Stimulated activated CD8-positive, alpha-beta memory T cell treated with anti-CD3 and anti-CD28 coated beads, Interleukin-12 subunit alpha, Interleukin-12 subunit beta, amount 100 ng/mL, for 24 hours (primary cell): Measurements from ENCODE around the gene SFN.
A peak's percentile ranks its signal among the peaks of the same experiment; 100 is the strongest.
"Not testable (repeated sequence)": the region's sequence is repeated elsewhere in the genome, so short reads cannot be mapped to it uniquely, and the experiment has no call there.

Experiments used
- DNase-seq: peaks from one replicate; pipeline ENCODE4 v3.0.0-alpha.2; 2020; ENCODE audit errors: extremely low read depth

SFN gene

DNA sequence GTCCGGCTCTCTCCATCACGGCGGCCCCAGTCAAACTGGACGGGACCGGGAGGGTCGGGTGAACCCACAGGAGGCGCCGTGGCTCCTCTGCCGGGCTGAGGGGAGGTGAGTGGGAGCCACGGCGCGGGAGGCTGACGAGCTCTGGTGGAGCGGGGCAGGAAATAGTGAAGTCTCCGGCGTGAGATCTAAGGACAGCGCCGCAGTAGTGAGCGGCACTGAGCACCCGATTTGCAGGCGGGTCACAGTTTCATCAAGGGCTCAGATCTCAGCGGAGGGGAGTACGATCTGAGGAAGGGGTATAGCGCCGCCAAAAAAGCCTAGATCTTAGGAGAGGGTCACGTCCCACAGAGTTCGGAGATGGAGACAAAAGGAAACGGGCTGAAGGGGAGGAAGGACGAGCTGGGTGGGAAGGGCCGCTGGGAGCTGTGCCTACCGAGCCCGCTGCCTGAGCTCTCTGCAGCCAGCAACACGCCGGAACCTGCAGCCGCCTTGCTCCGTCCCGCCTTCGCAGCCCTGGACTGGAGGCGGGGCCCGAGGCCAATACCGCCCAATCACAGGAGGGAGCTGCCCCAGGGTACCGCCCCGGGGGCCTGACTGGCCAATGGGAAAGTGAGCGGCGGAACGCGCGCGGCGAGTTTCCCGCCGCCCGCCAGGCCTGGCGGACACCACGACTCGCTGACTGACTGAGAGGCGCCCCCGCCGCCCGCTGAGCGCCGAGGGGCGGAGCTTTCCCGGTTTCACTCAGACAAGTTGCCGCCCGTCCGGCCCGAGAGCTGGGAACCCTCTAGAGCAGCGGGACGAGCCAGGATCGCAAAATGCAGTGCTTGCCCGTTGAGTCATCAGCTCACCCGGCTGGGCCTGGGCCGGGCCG, 1.9 kb downstream of the SFN start:
- DNase-seq: peak; percentile 89

DNA sequence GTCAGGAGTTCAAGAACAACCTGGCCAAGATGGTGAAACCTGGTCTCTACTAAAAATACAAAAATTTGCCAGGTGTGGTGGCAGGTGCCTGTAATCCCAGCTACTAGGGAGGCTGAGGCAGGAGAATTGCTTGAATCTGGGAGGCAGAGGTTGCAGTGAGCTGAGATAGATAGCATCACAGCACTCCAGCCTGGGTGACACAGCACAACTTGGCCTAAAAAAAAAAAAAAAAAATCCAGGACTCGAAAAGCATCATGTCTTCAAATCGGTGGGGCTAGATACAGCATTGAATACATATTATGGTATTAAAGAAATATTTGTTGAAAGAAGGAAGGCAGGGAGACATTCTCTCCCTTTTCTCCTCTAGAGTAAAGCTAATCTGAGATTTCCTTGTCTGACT, 10.1 kb downstream of the SFN start:
- DNase-seq: not testable (repeated sequence)

DNA sequence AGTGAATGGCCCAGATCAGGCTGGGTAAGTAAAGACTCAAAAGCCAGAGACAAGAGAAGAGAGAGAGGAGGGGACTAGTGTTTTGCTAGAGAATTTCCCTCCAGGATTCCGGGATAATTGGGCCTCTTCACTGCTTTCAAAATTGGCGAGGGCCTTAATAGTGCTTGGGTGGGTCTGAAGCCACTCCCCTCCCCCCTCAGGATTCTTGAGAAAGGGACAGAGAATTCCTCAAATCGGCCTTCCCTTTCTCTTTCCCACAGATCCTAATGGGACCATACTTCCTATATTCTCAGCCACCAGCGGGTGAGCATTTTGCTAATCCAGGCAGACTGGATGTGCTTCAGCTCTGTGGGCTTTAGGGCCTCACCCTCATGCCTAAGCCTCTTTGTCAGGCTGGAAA, 11.9 kb downstream of the SFN start:
- DNase-seq: no peak

DNA sequence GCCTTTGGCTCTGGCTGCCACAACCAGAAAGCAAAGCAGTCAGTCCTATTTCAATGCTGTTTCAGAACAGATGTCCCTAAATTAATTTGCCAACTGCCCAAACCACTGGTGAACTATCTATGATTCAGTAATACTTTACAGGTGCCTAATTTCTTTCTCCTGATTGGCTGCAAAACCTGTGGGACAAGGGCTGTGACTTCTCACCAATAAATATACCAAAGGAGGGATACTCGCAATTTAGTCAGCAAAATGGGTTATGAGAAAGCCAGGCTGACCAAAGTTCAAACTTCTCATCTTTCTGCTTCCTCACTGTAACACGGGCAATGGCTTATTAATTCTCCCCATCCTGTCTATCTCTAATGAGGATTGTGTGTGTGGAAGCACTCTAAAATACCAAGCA, 14.4 kb downstream of the SFN start:
- DNase-seq: no peak

DNA sequence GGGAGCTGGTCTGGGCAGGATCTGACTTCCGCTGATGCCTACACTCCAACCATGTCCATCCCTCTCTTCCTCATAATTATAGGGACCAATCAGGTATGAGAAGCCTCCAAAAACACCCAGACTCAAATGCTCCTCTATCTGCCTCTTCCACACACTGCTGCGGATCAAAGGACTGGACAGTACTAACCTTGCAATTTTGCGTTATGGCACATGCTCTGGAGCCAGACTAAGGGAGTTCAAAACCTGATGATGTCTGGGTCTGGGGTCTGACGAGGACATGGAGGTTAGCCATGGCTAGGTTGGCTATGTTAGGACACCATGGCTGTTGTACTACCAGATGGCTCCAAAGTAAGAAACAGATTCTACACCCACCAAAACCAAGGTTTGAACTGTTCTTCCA, 16.8 kb downstream of the SFN start:
- no peak for DNase-seq

DNA sequence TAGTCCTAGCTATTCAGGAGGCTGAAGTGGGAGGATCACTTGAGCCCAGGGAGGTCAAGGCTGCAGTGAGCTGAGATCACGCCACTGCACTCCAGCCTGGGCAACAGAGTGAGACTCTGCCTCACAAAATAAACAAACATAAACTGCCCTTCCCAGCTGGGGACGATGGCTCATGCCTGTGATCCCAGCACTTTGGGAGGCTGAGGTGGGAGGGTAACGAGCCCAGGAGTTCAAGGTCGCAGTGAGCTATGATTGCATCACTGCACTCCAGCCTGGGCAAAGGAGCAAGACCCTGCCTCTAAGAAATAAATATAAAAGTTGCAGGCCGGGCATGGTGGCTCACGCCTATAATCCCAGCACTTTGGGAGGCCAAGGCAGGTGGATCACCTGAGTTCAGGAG, 18.7 kb downstream of the SFN start:
- not testable (repeated sequence) for DNase-seq

DNA sequence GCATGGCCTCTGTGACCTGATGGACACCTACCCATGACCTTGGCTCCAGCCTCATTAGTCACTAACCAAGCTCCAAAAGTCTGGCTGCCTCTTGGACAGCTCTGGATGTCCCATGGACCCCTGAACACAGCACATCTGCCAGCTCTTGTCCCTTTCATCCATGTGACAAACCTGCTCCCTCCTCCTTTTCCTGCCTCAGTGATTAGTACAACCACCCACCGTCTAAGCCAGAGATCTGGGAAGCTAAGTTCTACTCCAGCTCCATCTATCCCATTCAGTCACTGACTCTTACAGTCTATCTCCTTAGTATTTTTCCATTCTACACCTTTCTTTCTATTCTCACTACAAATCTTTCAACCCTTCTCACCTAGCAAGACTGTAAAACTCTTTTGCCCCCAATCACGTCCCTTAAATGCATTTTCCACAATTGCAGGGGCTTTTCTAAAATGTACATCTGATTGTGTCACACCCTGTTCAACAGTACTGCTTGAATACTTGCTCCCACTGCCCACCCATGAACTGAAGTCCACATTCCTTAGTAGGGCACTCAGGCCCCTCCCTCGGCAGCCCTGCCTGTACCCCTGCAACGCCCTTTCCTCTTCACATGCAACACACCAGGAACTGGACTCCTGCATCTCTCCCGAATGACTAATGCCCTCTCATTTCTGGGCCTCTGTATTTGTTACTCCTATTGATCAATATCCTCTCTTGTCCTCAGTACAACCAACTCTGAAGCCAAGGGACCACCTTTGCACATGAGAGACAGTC, 19.9 kb downstream of the SFN start:
- no peak for DNase-seq

DNA sequence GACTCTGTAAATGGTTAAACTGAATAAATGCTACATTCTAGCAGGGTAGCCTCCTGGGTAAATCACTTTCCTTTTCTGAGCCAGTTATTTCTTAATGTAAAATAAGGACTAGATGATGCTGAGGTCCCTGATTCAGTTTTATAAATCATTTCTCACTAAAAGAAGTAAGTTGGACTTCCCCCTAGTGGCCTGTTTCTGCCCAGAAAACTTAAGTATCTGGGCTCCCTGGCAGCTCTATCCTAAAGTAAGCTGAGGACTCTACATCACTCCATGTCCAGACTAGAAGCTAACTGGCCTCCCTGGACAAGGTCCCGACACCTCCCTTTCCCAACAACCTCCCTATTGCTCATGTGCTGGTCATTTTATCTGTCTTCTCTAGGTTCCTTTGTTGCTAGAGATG, 24.2 kb downstream of the SFN start:
- no peak for DNase-seq

DNA sequence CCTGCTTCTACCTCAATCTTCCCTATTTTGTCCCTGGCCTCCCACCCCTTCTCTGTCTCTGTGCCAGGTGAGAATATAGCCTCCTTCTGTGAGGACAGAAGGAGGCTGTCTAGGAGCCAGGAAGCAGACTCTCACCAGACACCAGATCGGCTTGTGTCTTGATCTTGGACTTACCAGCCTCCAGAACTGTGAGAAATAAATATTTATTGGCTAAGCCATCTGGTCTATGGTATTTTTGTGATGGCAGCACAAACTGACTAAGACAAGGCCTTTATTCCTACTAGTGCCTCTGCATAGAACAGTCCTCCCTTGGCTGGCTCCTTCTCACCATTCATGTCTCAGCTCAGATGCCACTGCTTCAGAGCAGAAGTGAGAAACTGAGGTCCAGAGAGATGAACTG, 25.3 kb downstream of the SFN start:
- no peak for DNase-seq

DNA sequence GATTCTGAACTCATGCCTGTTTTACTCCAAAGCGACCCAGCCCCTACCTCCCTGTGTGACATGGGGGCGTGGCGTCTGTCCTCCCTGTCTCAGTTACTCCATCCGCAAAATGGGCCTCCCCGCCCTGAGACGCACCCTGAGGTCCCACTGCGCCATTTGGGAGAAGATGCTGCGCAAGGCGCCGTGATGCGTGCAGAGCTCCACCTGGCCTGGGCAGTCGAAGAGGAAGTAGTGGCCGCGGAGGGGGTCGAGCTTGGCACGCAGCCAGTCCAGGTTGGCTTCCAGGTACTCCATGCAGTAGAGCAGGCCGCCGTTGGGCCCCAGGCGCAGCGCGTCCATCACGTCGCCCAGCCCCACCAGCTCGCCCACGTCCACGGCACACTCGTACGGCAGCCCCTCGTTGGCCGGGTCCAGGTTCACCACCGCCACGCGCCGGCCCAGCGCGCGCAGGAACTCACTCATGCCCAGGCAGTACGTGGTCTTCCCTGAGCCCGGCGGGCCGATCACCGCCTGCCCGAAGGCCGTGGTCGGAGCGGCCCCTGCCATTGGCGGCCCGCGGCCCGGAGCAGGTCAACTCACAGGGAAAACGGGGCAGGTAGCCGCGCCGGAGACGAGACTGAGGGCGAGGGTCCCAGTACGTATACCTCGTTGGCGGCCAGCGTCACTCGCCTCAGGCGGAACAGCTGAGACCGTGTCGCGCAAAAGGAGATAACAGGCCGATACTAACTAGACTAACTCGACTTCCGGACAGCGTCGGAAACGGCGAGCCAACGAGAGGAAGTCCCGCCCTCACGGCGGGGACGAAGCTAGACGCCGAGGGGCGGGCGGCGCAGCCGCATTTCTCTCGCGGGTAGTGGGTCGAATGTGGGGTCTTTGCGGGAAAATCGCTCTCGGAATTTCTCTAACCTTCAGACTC, 26.9 kb downstream of the SFN start, which contains the start of gene GPN2:
Gene GPN2 (minus strand): TSS at position 733 of the 916 bp plus-strand sequence. CDS start 187 bp downstream, at position 546.
- DNase-seq: peak; percentile 43

DNA sequence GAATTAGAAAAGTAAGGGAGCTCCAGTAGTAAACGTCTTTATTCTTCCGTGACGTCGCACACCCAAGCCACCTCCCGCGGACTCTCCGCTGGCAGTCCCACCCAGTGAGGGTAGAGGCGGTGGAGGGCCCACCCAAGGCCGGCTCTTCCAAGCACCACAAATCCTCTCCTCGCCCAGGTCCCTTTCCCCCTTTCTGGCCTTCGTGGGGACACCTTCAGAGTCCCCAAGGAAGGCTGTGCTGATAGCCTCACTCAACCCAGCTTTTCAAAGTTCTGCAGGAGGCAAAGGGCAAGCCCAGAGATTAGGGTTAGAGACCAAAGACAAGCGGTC, 27.5 kb downstream of the SFN start:
- DNase-seq: no peak

DNA sequence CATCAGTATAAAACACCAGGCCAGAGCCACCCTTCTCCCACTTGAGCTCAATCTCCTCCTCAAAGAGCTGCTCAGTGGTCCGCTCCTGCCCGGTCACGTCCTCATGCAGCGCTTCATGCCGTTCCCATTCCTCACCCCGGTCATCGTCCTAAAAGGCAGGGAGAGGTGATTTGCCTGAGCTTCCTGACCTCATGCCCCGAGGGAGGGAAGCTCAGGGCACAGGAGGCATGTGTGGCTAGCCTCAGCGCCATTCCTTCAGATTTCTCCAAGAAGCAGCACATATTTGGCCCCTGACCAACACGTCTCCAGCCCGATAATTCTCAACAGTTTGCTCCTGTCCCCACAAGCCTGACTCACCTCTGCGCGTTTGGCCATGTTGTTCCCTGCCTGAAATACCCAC, 31.3 kb downstream of the SFN start:
- DNase-seq: no peak

DNA sequence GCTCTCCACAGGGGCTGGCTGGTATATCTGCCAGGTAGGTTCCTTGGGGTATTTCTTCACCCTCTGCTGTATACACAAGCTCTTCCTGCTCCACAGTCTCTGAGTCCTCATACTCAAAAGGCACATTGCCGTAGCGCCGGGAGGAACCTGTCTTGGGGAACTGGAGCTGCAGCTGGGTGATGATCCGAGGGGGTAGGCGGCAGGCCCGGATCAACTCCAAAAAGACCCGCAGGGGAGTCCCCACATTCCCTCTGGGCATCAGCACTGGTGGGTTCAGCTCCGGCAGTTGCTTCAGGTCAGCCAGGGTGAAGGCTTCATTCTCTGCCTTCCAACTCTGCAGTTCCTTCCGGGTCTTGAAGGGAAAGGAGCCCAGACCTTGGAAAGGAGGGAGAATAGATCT, 34.4 kb downstream of the SFN start:
- DNase-seq: no peak

DNA sequence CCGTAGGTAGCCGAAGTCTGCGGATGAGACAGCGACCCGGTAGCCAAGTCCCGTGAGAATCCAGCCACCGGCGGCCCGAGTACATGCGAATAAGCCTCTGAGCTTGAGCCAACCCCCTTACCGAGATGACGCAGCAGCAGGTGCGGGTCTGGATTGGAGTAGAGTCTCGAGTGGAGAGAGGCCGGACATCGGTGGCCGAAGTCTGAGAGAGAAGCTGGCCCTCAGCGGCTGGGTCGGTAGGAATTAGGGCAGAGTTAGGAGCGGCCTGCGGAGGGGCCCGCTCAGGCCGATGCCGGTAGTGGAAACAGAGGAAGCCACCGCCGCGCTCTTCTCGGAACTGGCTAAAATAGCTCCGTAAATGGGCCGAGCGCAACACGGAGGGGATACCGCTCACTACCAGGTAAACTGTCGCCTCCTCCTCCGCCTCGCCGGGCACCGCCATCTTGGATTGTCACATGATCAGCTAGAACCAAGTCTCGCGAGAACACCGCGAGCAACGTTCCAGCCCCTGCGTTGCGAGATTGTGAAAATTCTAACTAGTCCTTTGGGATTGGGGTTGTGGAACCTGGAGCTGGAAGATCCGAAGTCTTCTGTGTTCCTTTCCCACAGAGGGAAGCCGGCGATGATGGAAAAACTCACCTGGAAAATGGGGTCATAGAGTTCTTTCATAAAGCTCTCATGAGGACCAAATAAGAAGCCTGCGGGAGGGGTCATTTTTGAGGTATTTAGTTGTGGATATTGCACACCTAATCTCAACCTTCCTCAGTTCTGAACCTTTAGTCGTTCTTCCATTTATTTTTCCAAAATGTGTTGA, 37.3 kb downstream of the SFN start, which contains the start of gene GPATCH3:
Gene GPATCH3 (minus strand): TSS at position 467 of the 814 bp plus-strand sequence. CDS start 25 bp downstream, at position 442.
- DNase-seq: peak; percentile 61

DNA sequence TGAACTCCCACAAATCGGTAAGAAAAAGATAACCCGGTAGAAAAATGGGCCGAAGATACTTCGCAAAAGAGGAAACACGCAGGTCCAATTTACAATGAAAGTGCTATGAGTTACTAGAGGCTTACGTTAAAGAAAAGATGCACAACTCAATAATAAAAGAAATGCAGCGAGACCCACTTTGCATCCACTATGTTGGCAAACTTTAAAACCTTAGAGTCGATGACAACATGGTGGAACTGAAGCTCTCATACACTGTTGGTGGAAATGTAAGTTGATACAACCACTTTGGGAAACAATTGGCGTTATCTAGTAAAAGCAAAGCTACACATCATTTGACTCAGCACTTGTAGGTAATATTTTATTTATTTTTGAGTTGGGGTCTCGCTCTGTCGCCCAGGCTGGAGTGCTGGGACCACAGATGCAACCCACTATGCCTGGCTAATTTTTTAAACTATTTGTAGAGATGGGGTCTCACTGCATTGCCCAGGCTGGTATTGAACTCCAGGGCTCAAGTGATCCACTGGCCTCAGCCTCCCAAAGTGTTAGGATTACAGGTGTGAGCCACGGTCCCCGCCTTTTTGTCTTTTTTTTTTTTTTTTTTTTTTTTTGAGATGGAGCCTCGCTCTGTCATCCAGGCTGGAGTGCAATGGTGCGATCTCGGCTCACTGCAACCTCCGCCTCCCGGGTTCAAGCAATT, 38.0 kb downstream of the SFN start:
- DNase-seq: no peak

DNA sequence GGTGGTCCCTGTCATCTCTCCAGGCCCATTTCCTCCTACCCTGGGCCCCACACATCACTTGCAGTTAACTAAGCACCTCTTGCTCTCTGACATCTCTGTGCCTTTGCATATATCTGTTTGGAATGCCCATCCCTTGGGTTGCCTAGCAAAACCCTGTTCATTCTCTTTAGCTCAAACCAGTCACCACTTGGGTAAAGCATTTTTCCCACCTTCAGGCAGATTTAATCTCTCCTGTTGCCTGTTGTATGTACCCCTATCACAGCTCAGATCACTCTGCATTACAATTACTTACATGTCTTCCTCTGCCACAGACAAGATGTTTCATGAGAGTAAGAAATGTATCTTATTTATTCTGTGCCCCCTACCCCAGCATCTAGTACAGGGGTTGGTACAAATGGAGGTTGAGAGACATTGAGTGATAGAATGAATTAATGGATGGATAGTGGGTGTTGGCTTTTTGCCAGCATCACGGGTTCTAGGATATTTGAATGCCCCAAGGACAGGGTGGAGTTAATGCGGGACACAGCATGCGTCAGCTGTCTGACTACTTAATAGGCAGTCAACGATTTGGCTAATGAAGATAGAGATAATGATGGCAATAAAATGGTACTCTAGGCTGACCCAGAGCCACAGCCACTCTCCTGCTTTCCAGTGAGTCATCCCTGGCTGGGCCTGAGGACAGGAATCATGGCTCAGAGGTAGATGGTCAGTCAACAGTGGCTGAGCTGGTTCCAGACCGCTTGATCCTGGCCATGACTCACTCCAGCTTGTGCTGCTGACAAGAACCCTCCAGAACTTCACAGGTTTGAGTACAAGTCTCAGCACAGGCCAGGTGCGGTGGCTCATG, 44.3 kb downstream of the SFN start:
- no peak for DNase-seq

DNA sequence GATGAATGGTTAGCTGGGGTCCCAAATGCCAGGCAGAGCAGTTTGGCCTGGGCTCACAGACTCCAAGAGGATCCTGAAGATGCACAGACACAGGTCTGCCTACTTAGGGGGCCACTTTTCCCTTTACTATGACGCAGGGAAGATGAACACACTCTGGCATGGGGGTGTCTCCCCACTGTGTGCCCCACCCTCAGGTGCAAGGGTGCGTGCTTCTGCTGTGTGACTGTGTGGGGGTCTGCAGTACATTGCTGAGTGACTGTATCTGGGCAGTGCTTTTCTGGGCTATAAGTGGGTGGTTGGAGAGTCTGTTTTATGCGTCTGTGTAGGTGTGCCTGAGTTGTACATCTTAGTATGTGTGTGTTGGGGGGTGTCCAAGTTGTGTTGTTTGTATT, 47.0 kb downstream of the SFN start:
- DNase-seq: no peak

DNA sequence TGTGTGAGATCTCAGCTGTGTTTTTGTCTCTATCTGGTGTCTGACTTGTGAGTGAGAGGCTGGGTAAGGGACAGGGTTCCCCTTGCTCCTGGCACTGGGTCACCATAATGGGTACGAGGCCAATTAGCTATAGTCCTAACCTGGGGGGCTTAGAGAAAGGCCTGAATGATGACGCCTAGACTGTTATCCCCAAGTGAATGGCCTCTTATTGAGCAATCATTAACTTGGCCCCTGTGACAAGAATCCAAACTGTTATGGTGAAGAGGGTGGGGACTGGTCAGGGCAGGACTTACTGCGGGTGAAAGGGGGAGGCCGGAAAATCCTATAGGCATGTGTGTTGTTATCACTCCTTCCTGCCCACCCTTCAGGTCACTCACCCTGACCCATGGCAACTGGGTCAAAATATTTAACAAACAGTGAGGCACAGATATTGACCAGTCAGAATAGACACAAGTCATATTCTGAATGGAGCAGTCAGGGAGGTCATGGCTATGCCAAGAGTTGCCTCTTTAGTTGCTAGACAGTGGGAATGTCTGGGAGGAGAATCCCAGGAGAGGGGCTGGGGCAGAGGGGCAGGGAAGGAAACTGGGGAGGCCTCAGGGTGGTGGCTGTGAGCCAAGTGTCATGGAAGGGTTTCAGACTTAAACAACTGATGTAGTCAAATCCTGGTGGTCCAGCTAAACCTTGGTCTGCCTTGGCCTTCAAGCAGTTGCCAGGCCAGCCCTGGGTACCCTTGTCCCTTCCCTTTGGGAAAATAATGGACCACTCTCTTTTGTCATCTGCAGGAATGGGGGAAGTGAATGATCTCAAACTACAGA, 47.6 kb downstream of the SFN start:
- no peak for DNase-seq
